GM12874 (cell line): ENCODE data around the gene TMEM51.

ENCODE experiments used
- CTCF ChIP-seq: IDR thresholded peaks from 2 replicates; pipeline ENCODE4 v1.5.1; 2011; ENCODE audit warnings: low read depth, mild to moderate bottlenecking, control low read depth, low read length, moderate library complexity; ENCODE audit not compliant: insufficient read depth

TMEM51 gene

GRCh38 chr1:15153184-15153841 is at the start of gene TMEM51:
Gene TMEM51, plus strand, starts transcription at chr1:15153747. Its CDS starts 61,341 bp downstream, at chr1:15215088.
- TF ChIP-seq CTCF = no peak

GRCh38 chr1:15103906-15104305 is 49.6 kb upstream of the TMEM51 start:
- no peak for TF ChIP-seq CTCF

- no peak for TF ChIP-seq CTCF
Measured at GRCh38 chr1:15104768-15105167, 48.8 kb upstream of the TMEM51 start.

DNA sequence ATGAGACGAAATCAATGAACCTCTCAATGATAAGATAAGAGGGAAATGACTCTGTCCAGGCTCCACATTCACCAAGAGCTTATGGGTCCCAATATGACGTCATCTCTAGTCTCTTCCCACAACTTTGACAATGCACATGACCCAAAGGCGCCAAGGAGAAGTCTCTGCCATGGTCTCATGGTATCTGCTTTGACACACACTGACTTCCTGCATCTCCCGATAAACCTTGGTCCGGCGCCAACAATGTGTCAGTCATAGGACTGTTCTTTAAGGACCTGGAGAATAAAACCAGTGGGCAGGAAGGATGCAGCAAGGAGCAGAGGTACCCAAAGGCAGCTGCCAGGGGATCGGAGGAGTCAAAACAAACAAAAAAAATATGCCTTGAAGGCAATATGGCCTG is 46.9 kb upstream of the TMEM51 start:
- TF ChIP-seq CTCF = no peak

DNA sequence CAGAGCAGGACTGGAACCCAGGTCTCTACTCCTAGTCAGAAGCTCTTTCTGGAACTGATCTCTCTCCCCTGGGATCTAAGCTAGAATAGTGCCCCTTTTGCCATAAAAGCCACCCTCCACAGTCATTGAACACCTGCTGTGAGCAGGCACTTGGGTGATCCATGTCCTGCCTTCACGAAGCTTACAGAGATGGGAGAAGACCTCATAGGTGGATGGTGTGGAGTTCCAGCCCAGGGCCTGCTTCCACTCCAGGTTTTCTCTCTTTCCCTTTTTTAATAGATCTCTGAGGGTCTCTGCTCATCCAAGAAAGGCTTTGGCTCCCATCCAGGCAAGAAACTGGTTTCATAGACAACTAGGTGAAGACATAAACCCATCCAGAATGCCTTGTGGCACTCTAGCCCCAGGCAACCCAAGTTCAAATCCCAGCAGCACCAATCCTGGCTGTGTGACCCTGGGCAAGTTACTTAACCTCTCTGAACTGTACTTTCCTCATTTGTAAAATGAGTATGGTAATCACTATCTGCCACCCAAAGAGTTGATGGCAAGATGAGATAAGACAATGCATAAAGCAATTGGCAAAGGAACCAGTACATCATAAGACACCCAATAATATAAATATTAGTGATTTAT is 46.4 kb upstream of the TMEM51 start:
- no peak for TF ChIP-seq CTCF

DNA sequence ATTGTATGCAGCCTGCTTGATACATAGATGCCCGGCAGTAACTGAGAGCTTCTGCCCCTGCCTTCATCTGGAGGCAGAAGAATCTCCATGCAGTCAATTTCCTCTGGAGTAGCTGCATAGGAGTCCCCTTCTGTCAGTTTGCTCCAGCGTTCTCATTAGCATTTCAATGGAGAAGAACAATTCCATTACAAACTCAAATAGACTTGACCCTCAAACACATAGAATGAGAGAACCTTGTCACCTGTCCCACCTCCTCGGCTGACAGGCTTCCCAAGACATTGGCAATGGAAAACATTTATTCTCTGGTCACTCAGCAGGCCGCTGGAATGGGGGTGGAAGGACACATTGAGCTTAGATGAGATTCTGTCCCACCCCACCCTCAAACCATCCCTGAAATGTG is 45.6 kb upstream of the TMEM51 start:
- TF ChIP-seq CTCF = no peak

DNA sequence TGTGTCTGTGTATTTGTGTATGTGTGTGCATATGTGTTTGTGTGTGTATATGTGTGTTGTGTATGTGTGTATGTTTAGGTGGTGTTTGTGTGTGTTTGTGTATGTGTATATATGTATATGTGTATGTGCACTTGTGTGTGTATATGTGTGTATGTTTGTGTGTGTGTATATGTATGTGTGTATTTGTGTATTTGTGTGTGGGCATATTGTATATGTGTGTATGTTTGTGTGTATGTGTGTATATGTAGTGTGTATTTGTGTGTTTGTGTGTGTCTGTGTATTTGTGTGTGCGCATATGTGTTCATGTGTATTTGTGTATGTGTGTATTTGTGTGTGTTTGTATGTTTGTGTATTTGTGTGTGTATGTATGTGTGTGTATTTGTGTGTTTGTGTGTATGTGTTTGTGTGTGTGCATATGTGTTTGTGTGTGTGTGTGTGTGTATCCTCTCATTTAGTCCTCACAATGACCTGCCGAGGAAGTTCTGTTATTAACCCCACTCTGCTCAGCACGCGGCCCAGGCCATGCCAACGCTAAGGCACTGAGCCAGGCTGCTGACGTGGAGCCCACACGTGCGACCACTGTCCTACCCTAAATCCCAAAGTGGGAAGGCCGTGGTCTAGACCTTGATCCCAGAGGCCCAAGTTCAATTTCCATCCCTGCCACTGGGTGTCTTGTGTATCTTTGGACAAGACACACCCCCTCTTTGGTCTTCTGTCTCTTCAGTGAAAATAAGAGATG is 43.2 kb upstream of the TMEM51 start:
- no peak for TF ChIP-seq CTCF
